Parathyroid adenoma (tissue), 2 donors: ENCODE measurements around the gene AP1B1.

Experiments used
- H2AFZ ChIP-seq: fragments of 300-600 bp; sonication (generic); one replicate; pipeline ENCODE4 v1.7.0; 2017; ENCODE audit warnings: antibody characterized with exemption, mild to moderate bottlenecking
- H3K27ac ChIP-seq: fragments of 300-600 bp; sonication (generic); one replicate; pipeline ENCODE4 v1.7.0; 2017
- H3K27me3 ChIP-seq: fragments of 300-600 bp; sonication (generic); one replicate; pipeline ENCODE4 v1.7.0; 2017; ENCODE audit warnings: low read length; ENCODE audit not compliant: control insufficient read depth, insufficient read depth
- H3K36me3 ChIP-seq: fragments of 300-600 bp; sonication (generic); one replicate; pipeline ENCODE4 v1.7.0; 2017; ENCODE audit warnings: low read length; ENCODE audit not compliant: control insufficient read depth, insufficient read depth
- H3K4me1 ChIP-seq: fragments of 300-600 bp; sonication (generic); one replicate; pipeline ENCODE4 v1.7.0; 2017; ENCODE audit warnings: control low read depth
- H3K4me2 ChIP-seq: fragments of 300-600 bp; sonication (generic); one replicate; pipeline ENCODE4 v1.7.0; 2017; ENCODE audit warnings: low read length
- H3K4me3 ChIP-seq: fragments of 300-600 bp; sonication (generic); one replicate; pipeline ENCODE4 v1.7.0; 2017; ENCODE audit warnings: low read depth, low read length
- H3K79me2 ChIP-seq: fragments of 300-600 bp; sonication (generic); one replicate; pipeline ENCODE4 v1.7.0; 2017; ENCODE audit warnings: control low read depth
- H3K9ac ChIP-seq: fragments of 300-600 bp; sonication (generic); one replicate; pipeline ENCODE4 v1.7.0; 2017; ENCODE audit warnings: mild to moderate bottlenecking
- H3K9me3 ChIP-seq: fragments of 300-600 bp; sonication (generic); one replicate; pipeline ENCODE4 v1.7.0; 2017; ENCODE audit warnings: low read length; ENCODE audit not compliant: control insufficient read depth
- CTCF ChIP-seq: fragments of 300-600 bp; sonication (generic); IDR thresholded peaks from one replicate; pipeline ENCODE4 v1.7.0; 2017; ENCODE audit warnings: antibody characterized with exemption, mild to moderate bottlenecking
- donor health status: primary hyperparathyroidism.

The AP1B1 gene

GRCh38 chr22:29341056-29341848 lies 47.1 kb downstream of the AP1B1 start:
- no peaks in the 10 kb centered on the region for H3K27me3 ChIP-seq
- peaks cover 9% of the 10 kb centered on the region for H3K4me1 ChIP-seq
- H3K79me2 ChIP-seq = no peaks in the 10 kb centered on the region
- no peaks in the 10 kb centered on the region for H3K9me3 ChIP-seq
- no peak for TF ChIP-seq CTCF
- no peak overlapping the region for H3K9ac ChIP-seq
- H3K36me3 ChIP-seq = no peaks in the 10 kb centered on the region
- peak overlapping the region; percentile 3 for H3K4me2 ChIP-seq
- no peak overlapping the region for H3K4me3 ChIP-seq
- H2AFZ ChIP-seq = no peak overlapping the region
- no peak overlapping the region for H3K27ac ChIP-seq

DNA sequence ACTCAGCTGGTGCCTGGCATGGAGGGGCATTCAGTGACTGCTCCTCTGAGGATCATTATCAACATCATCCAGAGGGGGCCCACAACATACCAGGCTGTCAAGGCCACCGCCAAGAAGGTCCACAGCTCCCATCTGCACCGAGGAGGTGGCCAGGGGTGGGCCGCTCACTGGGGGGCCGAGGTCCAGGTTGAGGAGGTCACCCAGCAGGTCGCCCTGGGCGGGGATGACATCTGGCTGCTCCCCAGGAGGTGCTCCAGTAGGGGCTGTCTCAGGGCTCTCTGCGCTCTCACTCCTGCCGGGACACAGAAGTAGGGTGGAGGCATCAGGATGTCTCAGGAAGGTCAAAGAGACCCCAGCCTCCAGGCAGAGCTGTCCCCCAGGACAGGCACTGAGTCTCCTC lies 47.8 kb downstream of the AP1B1 start:
- Histone ChIP-seq H2AFZ (no peak overlapping the region), H3K36me3 (no peaks in the 10 kb centered on the region), H3K79me2 (no peaks in the 10 kb centered on the region), H3K27ac (no peak overlapping the region), H3K4me1 (peaks cover 9% of the 10 kb centered on the region), H3K9me3 (no peaks in the 10 kb centered on the region), H3K4me2 (no peak overlapping the region), H3K9ac (no peak overlapping the region), H3K4me3 (no peak overlapping the region), H3K27me3 (no peaks in the 10 kb centered on the region)
- TF ChIP-seq CTCF = no peak

DNA sequence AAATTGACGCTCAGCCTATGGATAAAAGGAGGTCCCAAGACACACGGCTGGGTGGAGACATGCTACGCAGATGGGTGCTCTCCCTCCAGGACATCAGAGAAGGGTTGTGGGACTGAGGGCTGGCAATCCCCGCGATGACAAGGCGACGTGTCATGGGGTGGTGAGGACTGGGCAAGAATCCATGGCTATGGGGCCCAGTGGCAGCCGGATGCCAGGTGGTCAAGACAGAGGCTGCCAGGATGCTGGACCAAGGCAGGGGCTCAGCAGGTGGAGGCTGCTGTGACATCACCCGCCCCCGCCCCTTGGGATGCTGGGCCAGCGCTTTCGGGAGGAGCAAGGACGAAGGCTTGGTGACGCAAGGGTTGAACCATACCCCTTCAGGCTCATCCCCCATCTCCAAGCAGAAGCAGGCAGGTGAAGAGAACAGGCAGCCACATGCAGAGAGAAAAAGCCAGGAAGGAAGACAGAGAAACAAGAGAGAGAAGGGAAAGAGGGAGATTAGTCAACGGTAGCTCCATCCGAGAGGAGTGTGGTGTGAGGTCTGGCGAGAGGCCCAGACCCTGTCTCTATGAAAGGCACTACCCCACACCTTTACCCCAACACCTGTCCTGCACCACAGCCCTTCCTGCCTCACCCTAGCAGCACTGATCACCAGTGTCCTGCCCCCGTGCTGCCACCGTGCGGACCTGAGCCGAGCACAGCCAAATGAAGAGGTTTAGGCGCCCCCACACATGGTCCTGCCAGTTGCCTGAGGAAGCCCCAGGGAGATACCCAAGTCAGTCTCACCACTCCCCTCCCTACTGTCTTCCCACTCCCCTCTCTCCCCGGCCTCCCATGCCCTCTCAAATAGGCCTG lies 48.8 kb downstream of the AP1B1 start:
- Histone ChIP-seq H3K27me3 (no peaks in the 10 kb centered on the region), H3K36me3 (no peaks in the 10 kb centered on the region), H3K9ac (no peak overlapping the region), H3K4me1 (peaks cover 9% of the 10 kb centered on the region), H2AFZ (no peak overlapping the region), H3K9me3 (no peaks in the 10 kb centered on the region), H3K4me2 (no peak overlapping the region), H3K79me2 (no peaks in the 10 kb centered on the region), H3K4me3 (no peak overlapping the region), H3K27ac (no peak overlapping the region)
- no peak for TF ChIP-seq CTCF

DNA sequence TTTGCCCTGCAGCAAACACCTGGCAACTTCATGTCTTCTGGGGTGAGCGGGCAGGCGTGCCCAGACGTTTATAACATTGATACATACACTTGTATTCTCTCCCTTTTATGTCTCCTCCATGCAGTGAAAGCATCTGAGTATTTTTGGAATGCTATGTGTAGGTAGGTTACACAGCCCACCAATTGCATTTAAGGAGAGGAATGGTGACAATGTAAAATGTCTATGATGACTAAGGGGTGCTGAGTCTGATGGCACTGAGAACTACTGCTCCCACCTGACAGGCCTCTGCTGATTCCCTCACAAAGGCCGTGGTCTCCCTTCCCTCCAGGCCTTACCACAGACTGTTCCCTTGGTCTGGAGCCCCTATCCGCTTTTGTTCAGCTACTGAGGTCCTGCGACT lies 50.0 kb downstream of the AP1B1 start:
- Histone ChIP-seq H3K4me3 (no peak overlapping the region), H3K4me2 (no peak overlapping the region), H2AFZ (no peak overlapping the region), H3K9me3 (no peaks in the 10 kb centered on the region), H3K27ac (no peak overlapping the region), H3K36me3 (no peaks in the 10 kb centered on the region), H3K9ac (no peak overlapping the region), H3K4me1 (peaks cover 6% of the 10 kb centered on the region), H3K27me3 (no peaks in the 10 kb centered on the region), H3K79me2 (no peaks in the 10 kb centered on the region)
- no peak for TF ChIP-seq CTCF
